ENCODE data around the gene PDE6G. TPM values are rescaled to one million over a fixed set of nuclear protein-coding genes. Genes with fewer than 3 reads are reported as not detected.

The PDE6G gene
- total RNA-seq, 1 donor from 2014 or later = 1.1 TPM

DNA sequence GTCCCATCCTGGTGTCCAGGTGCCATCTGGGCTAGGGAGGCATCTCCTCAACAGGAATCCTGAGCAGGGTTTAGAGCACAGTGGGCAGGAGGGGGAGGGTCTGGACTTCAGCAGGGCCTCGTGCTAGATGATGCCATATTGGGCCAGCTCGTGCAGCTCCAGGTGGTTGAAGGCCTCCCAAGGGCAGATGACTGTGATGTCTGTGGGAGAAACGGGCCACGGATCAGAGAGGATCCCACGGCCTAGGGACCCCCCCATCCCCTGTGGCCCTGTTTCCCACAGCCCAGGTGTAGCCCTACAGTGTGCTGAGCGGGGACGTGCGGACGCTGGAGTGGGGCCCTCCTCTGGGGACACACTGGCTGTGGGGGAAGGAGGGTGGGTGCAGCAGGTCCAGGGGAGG, 5.4 kb downstream of the PDE6G start:
- no peaks in the 10 kb centered on the region for H3K36me3 Mint-ChIP-seq (ENCODE audit: low read depth, unreplicated experiment)
- no peak overlapping the region for H3K27ac Mint-ChIP-seq (ENCODE audit: unreplicated experiment)
- DNase-seq (ENCODE audit: low spot score) = no peak
- TF ChIP-seq CTCF (IDR thresholded peaks at IDR 0.05; ENCODE audit: unreplicated experiment) = no peak
- H3K4me1 Mint-ChIP-seq (ENCODE audit: unreplicated experiment) = peaks cover 2% of the 10 kb centered on the region
- H3K9me3 Mint-ChIP-seq (ENCODE audit: unreplicated experiment) = no peaks in the 10 kb centered on the region
- H3K27me3 Mint-ChIP-seq (ENCODE audit: unreplicated experiment) = peaks cover 26% of the 10 kb centered on the region
- no peak overlapping the region for H3K4me3 Mint-ChIP-seq (ENCODE audit: unreplicated experiment)

DNA sequence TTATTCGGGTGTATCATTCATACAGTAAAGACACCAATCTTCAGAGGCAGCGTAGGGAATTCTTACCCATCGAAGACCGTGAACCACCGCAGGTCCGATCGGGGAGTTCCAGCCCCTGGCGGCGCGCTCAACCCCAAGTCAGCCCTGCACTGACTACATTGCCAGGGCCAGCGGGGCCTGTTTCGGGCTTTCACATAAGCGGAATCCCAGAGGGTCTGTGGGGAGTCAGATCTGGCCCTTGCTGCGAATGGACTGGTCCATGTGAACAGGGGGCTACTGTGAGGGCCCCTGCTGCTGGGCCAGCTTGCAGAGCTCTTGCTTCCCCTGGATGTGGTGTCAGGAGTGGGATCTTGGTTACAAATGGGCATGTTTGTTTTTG, 7.6 kb downstream of the PDE6G start:
- H3K36me3 Mint-ChIP-seq (ENCODE audit: low read depth, unreplicated experiment) = peaks cover 3% of the 10 kb centered on the region
- no peak overlapping the region for H3K27ac Mint-ChIP-seq (ENCODE audit: unreplicated experiment)
- no peaks in the 10 kb centered on the region for H3K9me3 Mint-ChIP-seq (ENCODE audit: unreplicated experiment)
- peaks cover 2% of the 10 kb centered on the region for H3K4me1 Mint-ChIP-seq (ENCODE audit: unreplicated experiment)
- H3K27me3 Mint-ChIP-seq (ENCODE audit: unreplicated experiment) = peaks cover 33% of the 10 kb centered on the region
- no peak for DNase-seq (ENCODE audit: low spot score)
- H3K4me3 Mint-ChIP-seq (ENCODE audit: unreplicated experiment) = no peak overlapping the region
- TF ChIP-seq CTCF (IDR thresholded peaks at IDR 0.05; ENCODE audit: unreplicated experiment) = no peak

DNA sequence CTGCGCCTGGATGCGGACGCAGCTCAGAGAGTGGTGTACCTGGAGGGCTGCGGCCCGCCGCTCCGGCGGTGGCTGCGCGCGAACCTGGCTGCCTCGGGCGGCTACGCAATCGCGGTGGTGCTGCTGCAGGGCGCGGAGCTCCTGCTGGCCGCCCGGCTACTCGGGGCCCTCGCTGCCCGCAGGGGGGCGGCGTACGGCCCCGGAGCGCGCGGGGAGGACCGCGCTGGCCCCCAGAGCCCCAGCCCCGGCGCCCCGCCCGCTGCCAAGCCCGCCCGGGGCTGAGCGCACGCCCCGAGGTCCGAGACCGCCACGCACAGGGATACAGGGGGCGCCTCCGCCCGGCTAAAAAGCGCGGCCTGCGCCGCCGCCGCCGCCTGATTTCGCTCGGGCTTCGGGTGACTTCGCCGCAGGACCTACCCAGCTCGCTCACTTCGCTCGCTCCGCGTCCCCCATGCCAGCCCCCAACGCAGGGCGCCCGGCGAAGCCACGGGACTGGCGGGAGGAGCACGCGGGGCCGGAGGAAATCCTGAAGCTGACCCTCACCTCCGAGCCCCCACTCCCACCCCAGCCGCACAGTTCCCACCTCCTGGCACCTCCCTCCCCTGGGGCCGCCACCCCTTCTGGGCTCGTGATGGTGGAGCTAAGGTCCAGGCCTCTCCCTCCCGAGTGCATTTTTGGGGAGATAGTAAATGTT, 8.2 kb downstream of the PDE6G start:
- Mint-ChIP-seq H3K27me3 (ENCODE audit: unreplicated experiment) (peaks cover 28% of the 10 kb centered on the region), H3K9me3 (ENCODE audit: unreplicated experiment) (no peaks in the 10 kb centered on the region), H3K27ac (ENCODE audit: unreplicated experiment) (no peak overlapping the region), H3K36me3 (ENCODE audit: low read depth, unreplicated experiment) (peaks cover 3% of the 10 kb centered on the region), H3K4me3 (ENCODE audit: unreplicated experiment) (no peak overlapping the region), H3K4me1 (ENCODE audit: unreplicated experiment) (peaks cover 2% of the 10 kb centered on the region)
- DNase-seq (ENCODE audit: low spot score) = no peak
- TF ChIP-seq CTCF (IDR thresholded peaks at IDR 0.05; ENCODE audit: unreplicated experiment) = no peak

DNA sequence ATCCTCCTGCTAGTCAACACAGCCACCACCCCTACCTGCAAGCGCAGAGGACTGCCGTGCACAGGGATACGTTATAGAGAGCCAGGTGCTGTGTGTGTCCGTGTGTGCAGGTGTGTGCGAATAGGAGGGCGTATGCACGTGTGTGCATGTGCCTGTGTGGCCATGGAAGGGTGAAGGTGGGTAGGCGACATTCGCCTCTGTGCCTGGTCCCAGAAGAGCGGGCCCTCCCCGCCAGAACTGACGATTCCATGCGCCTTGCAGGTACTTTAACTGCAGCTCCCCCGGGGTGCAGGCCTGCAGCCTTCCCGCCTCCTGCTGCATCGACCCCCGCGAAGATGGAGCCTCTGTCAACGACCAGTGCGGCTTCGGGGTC, 8.7 kb downstream of the PDE6G start:
- H3K4me3 Mint-ChIP-seq (ENCODE audit: unreplicated experiment) = peak overlapping the region; percentile 59

More for the DNA sequence above, 8.7 kb downstream of the PDE6G start:
- peaks cover 2% of the 10 kb centered on the region for H3K4me1 Mint-ChIP-seq (ENCODE audit: unreplicated experiment)
- H3K27me3 Mint-ChIP-seq (ENCODE audit: unreplicated experiment) = peaks cover 27% of the 10 kb centered on the region
- no peak for DNase-seq (ENCODE audit: low spot score)
- TF ChIP-seq CTCF (IDR thresholded peaks at IDR 0.05; ENCODE audit: unreplicated experiment) = no peak
- peaks cover 3% of the 10 kb centered on the region for H3K36me3 Mint-ChIP-seq (ENCODE audit: low read depth, unreplicated experiment)
- H3K27ac Mint-ChIP-seq (ENCODE audit: unreplicated experiment) = no peak overlapping the region
- no peaks in the 10 kb centered on the region for H3K9me3 Mint-ChIP-seq (ENCODE audit: unreplicated experiment)

Data from endothelial cell (in vitro differentiated cells).